Endothelial cell of umbilical vein (primary cell): Measurements from ENCODE around the gene ZBTB7C. TPM values are rescaled to one million over a fixed set of nuclear protein-coding genes. Genes with fewer than 3 reads are reported as not detected.

ENCODE experiments used
- BruUV-seq: library from RNA; stranded (reverse); fragments of 400-500 nt; replicated peaks from 2 replicates; lab custom pipeline; 2021; lab: Mats Ljungman, UMichigan
- CTCF ChIA-PET: fragments of 300-600, 350-600 bp; sonication (Branson Sonifier 250); formaldehyde crosslinking; loops from one replicate; lab custom pipeline; 2021; ENCODE audit warnings: antibody characterized with exemption, inconsistent platforms; lab: Charles Lee
- POLR2A ChIA-PET: fragments of 300-600, 350-600 bp; sonication (Branson Sonifier 250); formaldehyde crosslinking; loops from one replicate; lab custom pipeline; 2021; ENCODE audit warnings: antibody characterized with exemption, inconsistent platforms; lab: Charles Lee
- DNase-seq: peaks from one replicate; pipeline ENCODE4 v3.0.0-alpha.2; 2011; ENCODE audit warnings: low read depth, low spot score
- FAIRE-seq: peaks from 2 replicates; lab custom pipeline; 2011; peaks lifted over from hg19 to GRCh38; lab: Jason Lieb, UNC
- H2AFZ ChIP-seq: 2 replicates; pipeline ENCODE4 v1.6.0; 2012; ENCODE audit warnings: low read depth, low read length, control low read depth, inconsistent platforms
- H3K27ac ChIP-seq: 2 replicates; pipeline ENCODE4 v1.5.1; 2011; ENCODE audit warnings: low read depth, mild to moderate bottlenecking, control low read depth, low read length, moderate library complexity; ENCODE audit not compliant: insufficient read depth
- H3K27me3 ChIP-seq, 2 experiments: 2 replicates each; pipeline versions ENCODE4 v1.6.0 to v1.6.1; 2011; ENCODE audit warnings: low read length in 2 of 2, mixed read lengths in 1 of 2; ENCODE audit not compliant: control insufficient read depth in 2 of 2, insufficient read depth in 2 of 2
- H3K36me3 ChIP-seq, 2 experiments: 2 replicates in 1 of 2; 3 replicates in 1 of 2; pipeline ENCODE4 v1.5.1; 2011; ENCODE audit warnings: low read length in 2 of 2, mild to moderate bottlenecking in 1 of 2, moderate library complexity in 1 of 2; ENCODE audit not compliant: control insufficient read depth in 2 of 2, insufficient read depth in 2 of 2; ENCODE audit errors: extremely low read depth in 1 of 2
- H3K4me1 ChIP-seq: 3 replicates; pipeline ENCODE4 v1.5.1; 2011; ENCODE audit warnings: mild to moderate bottlenecking, low read length; ENCODE audit not compliant: control insufficient read depth, insufficient read depth; ENCODE audit errors: extremely low read depth
- H3K4me2 ChIP-seq: 2 replicates; pipeline ENCODE4 v1.6.1; 2011; ENCODE audit warnings: low read length, control low read depth, mixed read lengths; ENCODE audit not compliant: insufficient read depth
- H3K4me3 ChIP-seq, 3 experiments: fragments of 200-600 bp in 1 of 3; sonication (generic), shearing (Covaris generic) in 1 of 3; replicated peaks in 1 of 3; 2 replicates each; pipeline ENCODE4 v1.5.1; 2011 to 2016; ENCODE audit warnings: control low read depth in 3 of 3, low read length in 3 of 3, mild to moderate bottlenecking in 2 of 3, inconsistent platforms in 1 of 3, low read depth in 1 of 3, moderate library complexity in 1 of 3; ENCODE audit not compliant: insufficient read depth in 1 of 3
- H3K79me2 ChIP-seq: 2 replicates; pipeline ENCODE4 v1.6.0; 2012; ENCODE audit warnings: low read length, inconsistent platforms; ENCODE audit not compliant: control insufficient read depth, insufficient read depth
- H3K9ac ChIP-seq: replicated peaks from 2 replicates; pipeline ENCODE3; 2011; ENCODE audit warnings: low read length, control low read depth; ENCODE audit not compliant: insufficient read depth; ENCODE audit errors: extremely low read depth
- H3K9me1 ChIP-seq: replicated peaks from 3 replicates; pipeline ENCODE4 v1.6.0; 2011; ENCODE audit warnings: mild to moderate bottlenecking, low read length; ENCODE audit not compliant: control insufficient read depth, insufficient read depth; ENCODE audit errors: extremely low read depth
- H3K9me3 ChIP-seq: replicated peaks from 2 replicates; pipeline ENCODE4 v1.5.1; 2012; ENCODE audit warnings: low read length, inconsistent platforms; ENCODE audit not compliant: control insufficient read depth, insufficient read depth
- H4K20me1 ChIP-seq: replicated peaks from 2 replicates; pipeline ENCODE3; 2011; ENCODE audit warnings: mild to moderate bottlenecking, low read length; ENCODE audit not compliant: control insufficient read depth, insufficient read depth; ENCODE audit errors: extremely low read depth
- CTCF ChIP-seq, 2 donors: IDR thresholded peaks; 1 replicate in 1 of 2; 2 replicates in 1 of 2; pipeline ENCODE4 v1.5.1; 2011; ENCODE audit warnings: low read length in 2 of 2, mild to moderate bottlenecking in 2 of 2, moderate library complexity in 2 of 2, control low read depth in 1 of 2, inconsistent platforms in 1 of 2, low read depth in 1 of 2; ENCODE audit not compliant: insufficient read depth in 1 of 2; ENCODE audit errors: extremely low read depth in 1 of 2
- EZH2 ChIP-seq: IDR thresholded peaks from 2 replicates; pipeline ENCODE4 v1.6.1; 2012; ENCODE audit warnings: borderline replicate concordance, low read depth, mild to moderate bottlenecking, moderate library complexity, low read length, inconsistent platforms; ENCODE audit not compliant: severe bottlenecking
- FOS ChIP-seq: IDR thresholded peaks from 2 replicates; pipeline ENCODE4 v1.6.1; 2011; ENCODE audit warnings: mild to moderate bottlenecking, low read length, moderate library complexity, borderline replicate concordance; ENCODE audit not compliant: insufficient read depth
- GATA2 ChIP-seq: IDR thresholded peaks from 2 replicates; pipeline ENCODE4 v1.7.0; 2011; ENCODE audit warnings: low read depth, mild to moderate bottlenecking, moderate library complexity, mixed read lengths, low read length; ENCODE audit not compliant: insufficient read length, insufficient read depth
- POLR2AphosphoS5 ChIP-seq: IDR thresholded peaks from 2 replicates; pipeline ENCODE4 v1.6.1; 2012; ENCODE audit warnings: low read depth, mild to moderate bottlenecking, control low read depth, low read length, moderate library complexity; ENCODE audit not compliant: insufficient read depth
- dilution Hi-C: fragments of 300-500 bp; cut with MboI; formaldehyde crosslinking; loops from one replicate; pipeline ENCODE4 v1.15.0; 2019; ENCODE audit warnings: low sequenced_read_pairs; ENCODE audit not compliant: extremely low pct_ligation_motif_present
- intact Hi-C: fragments of 100-400 bp; cut with micrococcal nuclease; formaldehyde crosslinking; loops from one replicate; pipeline ENCODE4 v1.10.0; 2022
- polyA plus RNA-seq, 4 experiments: library from polyadenylated mRNA; depleted of rRNA in 3 of 4; stranded (reverse) in 3 of 4; unstranded in 1 of 4; fragments of >200 nt; gene quantifications; 2 replicates each; pipeline versions ENCODE4 v1.2.1 to v1.2.3, GENCODE V29; 2011 to 2012; ENCODE audit warnings: missing spikeins in 1 of 4
- total RNA-seq: library from RNA; stranded (reverse); gene quantifications from 2 replicates; pipeline ENCODE4 v1.2.3, GENCODE V29; 2021

ZBTB7C gene
- total and polyA plus RNA-seq, 2 donors (not counting 3 experiments of a cell fraction or from before 2014, with no cell fraction given), result not detected

- Histone ChIP-seq H3K9me1 (no peaks in the 10 kb centered on the region), H3K36me3 (no peaks in the 10 kb centered on the region), H3K9ac (no peak overlapping the region), H3K4me2 (no peak overlapping the region), H3K79me2 (no peaks in the 10 kb centered on the region), H3K9me3 (no peaks in the 10 kb centered on the region), H3K27ac (no peak overlapping the region), H4K20me1 (no peaks in the 10 kb centered on the region), H3K27me3 (no peaks in the 10 kb centered on the region), H3K4me1 (no peaks in the 10 kb centered on the region), H2AFZ (no peak overlapping the region), H3K4me3 (no peak overlapping the region)
- intact Hi-C loops (no loop called here), dilution Hi-C loops (no loop called here)
- TF ChIP-seq GATA2, result no peak
- no peak for TF ChIP-seq EZH2
- TF ChIP-seq POLR2AphosphoS5, result no peak
- no peak for TF ChIP-seq CTCF (IDR thresholded peaks at IDR 0.05; ENCODE audit: extremely low read depth in 1 of 2, insufficient read depth in 1 of 2, low read depth in 1 of 2, low read length in 2 of 2)
- no peak for TF ChIP-seq FOS
- DNase-seq (no peak), FAIRE-seq (no peak)
- ChIA-PET CTCF (no interaction called here), POLR2A (no interaction called here)
- no TSS peak for BruUV-seq
These were observed 112.6 kb downstream of the ZBTB7C start for GRCh38 chr18:48296581-48296980.
